Caco-2 (cell line): ENCODE data around the gene ZG16. TPM values are rescaled to one million over a fixed set of nuclear protein-coding genes. Genes with fewer than 3 reads are reported as not detected.

ENCODE experiments used
- BruUV-seq: library from RNA; stranded (reverse); fragments of 400-500 nt; replicated peaks from 2 replicates; lab custom pipeline; 2021; lab: Mats Ljungman, UMichigan
- CTCF ChIA-PET: fragments of 300-600 bp; sonication (Branson Sonifier 250); formaldehyde crosslinking; loops from one replicate; lab custom pipeline; 2022; ENCODE audit warnings: antibody characterized with exemption; lab: Charles Lee
- POLR2A ChIA-PET: fragments of 300-600 bp; sonication (Branson Sonifier 250); formaldehyde crosslinking; loops from one replicate; lab custom pipeline; 2022; ENCODE audit warnings: antibody characterized with exemption; lab: Charles Lee
- DNase-seq, 2 experiments: peaks; one replicate each; pipeline versions ENCODE4 v3.0.0 to v3.0.0-alpha.2; 2020 to 2022
- H3K27me3 ChIP-seq: replicated peaks from 2 replicates; pipeline ENCODE4 v1.6.0; 2011; ENCODE audit warnings: low read length; ENCODE audit not compliant: control insufficient read depth, insufficient read depth
- H3K36me3 ChIP-seq: 2 replicates; pipeline ENCODE4 v1.5.1; 2011; ENCODE audit warnings: low read length; ENCODE audit not compliant: control insufficient read depth, insufficient read depth
- H3K4me1 ChIP-seq: fragments of 250-450 bp; sonication (Bioruptor Pico); 2 replicates; pipeline ENCODE4 v1.5.1; 2020; ENCODE audit warnings: mild to moderate bottlenecking
- H3K4me3 ChIP-seq: 2 replicates; pipeline ENCODE4 v1.5.1; 2011; ENCODE audit warnings: low read depth, mild to moderate bottlenecking, control low read depth, low read length
- H3K9me3 ChIP-seq: fragments of 250-450 bp; sonication (Bioruptor Pico); 2 replicates; pipeline ENCODE4 v1.5.1; 2020; ENCODE audit warnings: mild to moderate bottlenecking, moderate library complexity
- H3K27ac Mint-ChIP-seq: one replicate; pipeline ENCODE4 v1.8.0; 2022; ENCODE audit warnings: mixed read lengths; ENCODE audit not compliant: unreplicated experiment
- H3K27me3 Mint-ChIP-seq: one replicate; pipeline ENCODE4 v1.8.0; 2022; ENCODE audit warnings: mixed read lengths; ENCODE audit not compliant: insufficient read depth, unreplicated experiment
- H3K36me3 Mint-ChIP-seq: one replicate; pipeline ENCODE4 v1.8.0; 2022; ENCODE audit warnings: mild to moderate bottlenecking, mixed read lengths; ENCODE audit not compliant: insufficient read depth, unreplicated experiment
- H3K4me1 Mint-ChIP-seq: one replicate; pipeline ENCODE4 v1.8.0; 2022; ENCODE audit warnings: low read depth, mixed read lengths; ENCODE audit not compliant: unreplicated experiment
- H3K4me3 Mint-ChIP-seq: one replicate; pipeline ENCODE4 v1.8.0; 2022; ENCODE audit warnings: mild to moderate bottlenecking, moderate library complexity, mixed read lengths; ENCODE audit not compliant: unreplicated experiment
- H3K9me3 Mint-ChIP-seq: one replicate; pipeline ENCODE4 v1.8.0; 2022; ENCODE audit warnings: mixed read lengths; ENCODE audit not compliant: unreplicated experiment
- intact Hi-C: fragments of 100-400 bp; cut with micrococcal nuclease; formaldehyde crosslinking; loops from one replicate; pipeline ENCODE4 v1.10.0; 2022; ENCODE audit not compliant: unreplicated experiment
- total RNA-seq: library from RNA; stranded (reverse); gene quantifications from 2 replicates; pipeline ENCODE4 v1.2.3, GENCODE V29; 2022
- TF ChIP-seq, protein P1 (sequence below), 2 experiments: fragments of 200-600 bp in 1 of 2; IDR thresholded peaks; 1 replicate in 1 of 2; 2 replicates in 1 of 2; pipeline versions ENCODE4 v1.5.1 to v1.8.0; 2011 to 2022; ENCODE audit warnings: antibody characterized with exemption in 1 of 2, control low read depth in 1 of 2, inconsistent platforms in 1 of 2, low read depth in 1 of 2, low read length in 1 of 2, mild to moderate bottlenecking in 1 of 2, moderate library complexity in 1 of 2; ENCODE audit not compliant: insufficient read depth in 1 of 2, severe bottlenecking in 1 of 2, unreplicated experiment in 1 of 2

Gene ZG16
- total RNA-seq, 1 experiment from 2014 or later: 1.9 TPM

DNA sequence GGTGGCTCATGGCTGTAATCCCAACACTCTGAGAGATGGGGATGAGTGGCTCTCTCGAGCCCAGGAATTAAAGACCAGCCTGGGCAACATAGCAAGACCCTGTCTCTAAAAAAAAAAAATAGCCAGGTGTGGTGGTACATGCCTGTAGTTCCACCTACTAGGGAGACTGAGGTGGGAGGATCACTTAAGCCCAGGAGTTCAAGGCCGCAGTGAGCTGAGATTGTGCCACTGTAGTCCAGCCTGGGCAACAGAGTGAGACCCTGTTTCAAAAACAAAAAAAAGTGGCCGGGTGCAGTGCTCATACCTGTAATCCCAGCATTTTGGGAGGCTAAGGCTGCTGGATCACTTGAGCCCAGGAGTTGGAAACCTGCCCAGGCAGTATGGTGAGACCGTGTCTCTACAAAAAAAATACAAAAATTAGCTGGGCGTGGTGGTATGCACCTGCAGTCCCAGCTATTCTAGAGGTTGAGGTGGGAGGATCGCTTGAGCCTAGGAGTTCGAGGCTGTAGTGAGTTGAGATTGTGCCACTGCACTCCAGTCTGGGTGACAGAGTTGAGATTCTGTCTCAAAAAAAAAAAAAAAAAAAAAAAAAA lies 35.3 kb upstream of the ZG16 start:
- Mint-ChIP-seq H3K27me3 (no peaks in the 10 kb centered on the region), H3K4me1 (peaks cover 25% of the 10 kb centered on the region), H3K36me3 (no peaks in the 10 kb centered on the region), H3K9me3 (no peaks in the 10 kb centered on the region), H3K4me3 (no peak overlapping the region), H3K27ac (no peak overlapping the region)
- no peak overlapping the region for H3K4me3 ChIP-seq
- peaks cover 37% of the 10 kb centered on the region for H3K4me1 ChIP-seq
- TF ChIP-seq, protein P1, sequence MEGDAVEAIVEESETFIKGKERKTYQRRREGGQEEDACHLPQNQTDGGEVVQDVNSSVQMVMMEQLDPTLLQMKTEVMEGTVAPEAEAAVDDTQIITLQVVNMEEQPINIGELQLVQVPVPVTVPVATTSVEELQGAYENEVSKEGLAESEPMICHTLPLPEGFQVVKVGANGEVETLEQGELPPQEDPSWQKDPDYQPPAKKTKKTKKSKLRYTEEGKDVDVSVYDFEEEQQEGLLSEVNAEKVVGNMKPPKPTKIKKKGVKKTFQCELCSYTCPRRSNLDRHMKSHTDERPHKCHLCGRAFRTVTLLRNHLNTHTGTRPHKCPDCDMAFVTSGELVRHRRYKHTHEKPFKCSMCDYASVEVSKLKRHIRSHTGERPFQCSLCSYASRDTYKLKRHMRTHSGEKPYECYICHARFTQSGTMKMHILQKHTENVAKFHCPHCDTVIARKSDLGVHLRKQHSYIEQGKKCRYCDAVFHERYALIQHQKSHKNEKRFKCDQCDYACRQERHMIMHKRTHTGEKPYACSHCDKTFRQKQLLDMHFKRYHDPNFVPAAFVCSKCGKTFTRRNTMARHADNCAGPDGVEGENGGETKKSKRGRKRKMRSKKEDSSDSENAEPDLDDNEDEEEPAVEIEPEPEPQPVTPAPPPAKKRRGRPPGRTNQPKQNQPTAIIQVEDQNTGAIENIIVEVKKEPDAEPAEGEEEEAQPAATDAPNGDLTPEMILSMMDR (IDR thresholded peaks at IDR 0.05; ENCODE audit: insufficient read depth in 1 of 2, low read depth in 1 of 2, low read length in 1 of 2, severe bottlenecking in 1 of 2, unreplicated experiment in 1 of 2): no peak
- no peaks in the 10 kb centered on the region; the same call in 1 of the 2 replicates for H3K36me3 ChIP-seq
- no peak for DNase-seq
- H3K9me3 ChIP-seq: no peaks in the 10 kb centered on the region
- CTCF ChIA-PET: interaction anchor here (0.6 kb wide), 1 partner anchor 86 kb away, joined by 3 read pairs; no protein-coding TSS in a partner anchor
- intact Hi-C loops: no loop called here
- H3K27me3 ChIP-seq: no peaks in the 10 kb centered on the region
- POLR2A ChIA-PET: no interaction called here
- BruUV-seq: no TSS peak

DNA sequence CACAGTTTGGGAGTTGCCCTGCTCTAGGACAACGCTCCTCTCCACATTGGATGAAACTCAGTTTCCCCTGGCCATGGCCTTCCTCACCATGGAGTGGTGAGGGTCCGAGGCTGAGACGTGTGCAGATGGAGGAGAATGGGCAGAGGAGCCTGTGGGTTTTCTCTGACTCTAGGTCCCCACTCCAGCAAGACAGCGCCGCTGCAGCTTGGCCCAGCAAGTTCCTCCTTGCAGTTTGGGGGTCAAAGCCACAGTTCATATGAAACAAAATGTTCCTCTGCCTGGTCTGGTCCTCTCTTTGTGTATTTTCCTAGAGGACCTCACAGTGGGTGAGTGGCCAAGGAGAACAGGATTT lies 34.6 kb upstream of the ZG16 start:
- CTCF ChIA-PET: interaction anchor here (0.6 kb wide), 1 partner anchor 86 kb away, joined by 3 read pairs; no protein-coding TSS in a partner anchor
- no peak overlapping the region for H3K4me3 ChIP-seq
- TF ChIP-seq, protein P1 (IDR thresholded peaks at IDR 0.05; ENCODE audit: insufficient read depth in 1 of 2, low read depth in 1 of 2, low read length in 1 of 2, severe bottlenecking in 1 of 2, unreplicated experiment in 1 of 2): no peak
- peaks cover 33% of the 10 kb centered on the region for H3K4me1 ChIP-seq
- no peaks in the 10 kb centered on the region for H3K27me3 ChIP-seq
- intact Hi-C loops: no loop called here
- peaks cover 18% of the 10 kb centered on the region for H3K4me1 Mint-ChIP-seq
- no peaks in the 10 kb centered on the region; the same call in 1 of the 2 replicates for H3K9me3 ChIP-seq
- no peak overlapping the region for H3K4me3 Mint-ChIP-seq
- H3K27me3 Mint-ChIP-seq: no peaks in the 10 kb centered on the region
- no peaks in the 10 kb centered on the region for H3K9me3 Mint-ChIP-seq
- no peak overlapping the region for H3K27ac Mint-ChIP-seq
- H3K36me3 Mint-ChIP-seq: no peaks in the 10 kb centered on the region
- BruUV-seq: no TSS peak
- POLR2A ChIA-PET: no interaction called here
- no peak for DNase-seq
- no peaks in the 10 kb centered on the region; the same call in 1 of the 2 replicates for H3K36me3 ChIP-seq

DNA sequence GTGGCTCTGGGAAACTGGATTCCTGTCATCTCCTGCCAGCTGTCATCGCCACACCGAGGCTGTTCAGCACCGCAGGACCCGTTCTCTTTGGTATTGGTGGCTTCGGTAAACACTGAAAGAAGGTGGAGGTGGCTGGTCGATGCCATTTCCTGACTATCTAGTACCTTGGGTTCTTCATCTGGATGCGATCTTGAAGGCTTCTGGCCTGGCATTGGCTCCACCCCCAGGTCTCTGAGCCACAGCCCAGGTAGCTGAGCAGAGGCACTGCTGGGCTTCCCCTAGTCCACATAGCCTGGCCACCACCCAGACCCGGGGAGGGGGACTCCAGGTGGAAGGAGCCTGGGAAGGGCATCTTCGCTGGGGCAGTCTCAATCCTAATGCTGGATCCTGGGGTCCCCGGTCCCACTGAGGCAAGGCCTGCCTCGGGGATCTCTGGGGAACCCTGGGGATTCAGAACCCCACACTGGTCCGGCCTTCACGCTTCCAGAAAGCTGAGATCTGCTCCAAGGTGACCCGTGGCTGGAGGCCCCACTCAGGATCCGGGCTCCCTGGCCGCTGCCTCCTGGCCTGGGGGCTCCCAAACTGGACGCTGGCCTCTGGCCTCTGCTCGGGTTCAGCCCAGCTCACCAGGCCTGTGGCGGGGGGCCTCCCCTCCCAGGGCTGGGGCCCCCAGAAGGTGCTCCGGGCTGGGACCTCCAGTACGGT lies 34.1 kb upstream of the ZG16 start:
- H3K36me3 Mint-ChIP-seq: no peaks in the 10 kb centered on the region
- H3K4me3 Mint-ChIP-seq: no peak overlapping the region
- TF ChIP-seq, protein P1 (IDR thresholded peaks at IDR 0.05; ENCODE audit: insufficient read depth in 1 of 2, low read depth in 1 of 2, low read length in 1 of 2, severe bottlenecking in 1 of 2, unreplicated experiment in 1 of 2): no peak
- no peaks in the 10 kb centered on the region; the same call in 1 of the 2 replicates for H3K36me3 ChIP-seq
- POLR2A ChIA-PET: no interaction called here
- BruUV-seq: no TSS peak
- no peaks in the 10 kb centered on the region for H3K27me3 ChIP-seq
- CTCF ChIA-PET: no interaction called here
- intact Hi-C loops: no loop called here
- H3K9me3 Mint-ChIP-seq: no peaks in the 10 kb centered on the region
- H3K4me3 ChIP-seq: no peak overlapping the region
- no peak for DNase-seq
- no peaks in the 10 kb centered on the region for H3K27me3 Mint-ChIP-seq
- H3K9me3 ChIP-seq: no peaks in the 10 kb centered on the region; the same call in 1 of the 2 replicates
- H3K27ac Mint-ChIP-seq: no peak overlapping the region
- H3K4me1 ChIP-seq: peaks cover 27% of the 10 kb centered on the region
- peaks cover 15% of the 10 kb centered on the region for H3K4me1 Mint-ChIP-seq
